Measurements from ENCODE around the gene RPRD2.
"Not testable (repeated sequence)": the region's sequence is repeated elsewhere in the genome, so short reads cannot be mapped to it uniquely, and the experiment has no call there.

RPRD2 gene

DNA sequence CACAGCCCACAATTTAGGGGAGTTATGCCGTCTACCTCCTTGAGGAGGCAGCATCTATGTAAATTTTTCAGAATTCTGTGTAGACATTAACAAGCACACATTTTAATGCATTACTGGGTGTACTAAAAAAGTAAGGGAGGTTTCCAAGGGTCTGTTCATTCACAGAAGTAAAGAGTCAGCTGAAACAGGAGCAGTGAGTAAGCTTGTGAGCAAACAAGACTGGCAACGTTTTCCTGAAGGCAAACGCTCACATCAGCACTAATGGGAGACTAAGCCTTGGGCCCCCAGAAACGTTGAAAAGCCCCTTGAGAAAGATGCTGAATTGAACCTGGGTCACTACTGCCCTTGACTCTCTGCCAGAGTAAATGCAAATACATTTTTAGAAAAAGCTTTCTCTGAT, 25.7 kb downstream of the RPRD2 start:
- ATAC-seq (no peak), DNase-seq (no peak)

DNA sequence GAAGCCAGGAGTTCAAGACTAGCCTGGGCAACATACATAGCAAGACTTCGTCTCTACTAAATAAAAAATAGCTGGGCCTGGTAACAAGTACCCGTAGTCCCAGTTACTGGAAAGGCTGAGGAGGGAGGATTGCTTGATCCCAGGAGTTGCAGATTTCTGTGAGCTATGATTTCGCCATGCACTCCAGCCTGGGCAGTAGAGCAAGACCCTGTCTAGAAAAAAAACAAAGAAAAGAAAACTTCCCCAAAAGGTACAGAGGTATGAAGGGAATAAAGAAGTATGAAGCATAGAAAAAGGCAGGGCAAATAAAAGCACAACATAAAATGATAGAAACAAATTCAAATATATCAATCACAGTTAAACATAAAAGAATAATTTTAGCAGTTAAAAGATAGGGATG, 28.7 kb downstream of the RPRD2 start:
- no peak for ATAC-seq
- no peak for DNase-seq

DNA sequence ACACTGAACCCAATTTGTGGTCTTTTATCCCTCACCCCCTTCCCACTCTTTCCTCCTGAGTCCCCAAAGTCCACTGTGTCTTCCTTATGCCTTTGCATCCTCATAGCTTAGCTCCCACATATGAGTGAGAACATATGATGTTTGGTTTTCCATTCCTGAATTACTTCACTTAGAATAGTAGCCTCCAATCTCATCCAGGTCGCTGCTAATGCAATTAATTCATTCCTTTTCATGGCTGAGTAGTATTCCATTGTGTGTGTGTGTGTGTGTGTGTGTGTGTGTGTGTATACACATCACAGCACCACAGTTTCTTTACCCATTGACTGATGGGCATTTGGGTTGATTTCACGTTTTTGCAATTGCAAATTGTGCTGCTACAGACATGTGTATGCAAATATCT, 31.2 kb downstream of the RPRD2 start:
- not testable (repeated sequence) for DNase-seq, ATAC-seq

DNA sequence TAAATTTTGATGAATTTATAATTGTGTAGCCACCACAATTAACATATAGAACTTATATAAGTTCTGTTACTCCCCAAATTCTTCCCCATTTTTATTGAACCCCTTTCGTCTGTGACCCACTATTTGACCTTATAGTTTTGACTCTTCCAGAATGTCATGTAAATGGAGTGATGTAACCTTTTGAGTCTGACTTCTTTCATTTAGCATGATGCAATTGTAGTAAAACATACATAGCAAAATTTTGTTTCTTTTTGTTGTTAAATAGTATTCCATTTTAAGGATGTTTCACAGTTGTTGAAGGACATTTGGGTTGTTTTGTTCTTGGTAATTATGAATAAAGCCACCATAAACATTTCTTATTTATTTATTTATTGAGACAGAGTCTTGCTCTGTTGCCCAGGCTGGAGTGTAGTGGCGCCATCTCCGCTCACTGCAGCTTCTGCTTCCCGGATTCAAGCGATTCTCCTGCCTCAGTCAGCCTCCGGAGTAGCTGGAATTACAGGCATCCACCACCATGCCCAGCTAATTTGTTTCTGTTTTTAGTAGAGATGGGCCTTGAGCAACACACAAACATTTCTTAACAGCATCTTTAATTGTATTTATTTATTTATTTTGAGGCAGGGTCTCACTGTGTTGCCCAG, 33.6 kb downstream of the RPRD2 start:
- DNase-seq = no peak
- no peak for ATAC-seq

DNA sequence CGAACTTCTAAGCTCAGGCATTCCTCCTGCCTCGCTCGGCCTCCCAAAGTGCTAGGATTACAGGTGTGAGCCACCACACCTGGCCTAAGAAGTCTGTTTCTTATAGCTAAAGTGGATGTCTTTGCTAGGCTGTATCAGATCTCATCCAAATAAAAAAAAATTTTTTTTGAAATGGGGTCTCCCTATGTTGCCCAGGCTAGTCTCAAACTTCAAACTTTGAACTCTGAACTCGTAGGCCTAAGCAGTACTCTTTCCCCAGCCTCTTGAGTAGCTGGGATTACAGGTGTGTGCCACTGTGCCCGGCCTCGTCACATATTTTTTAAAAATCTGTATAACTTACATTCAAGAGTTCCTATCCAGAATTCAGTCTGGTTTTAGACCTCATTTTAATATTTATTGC, 40.5 kb downstream of the RPRD2 start:
- no peak for DNase-seq
- ATAC-seq = no peak

DNA sequence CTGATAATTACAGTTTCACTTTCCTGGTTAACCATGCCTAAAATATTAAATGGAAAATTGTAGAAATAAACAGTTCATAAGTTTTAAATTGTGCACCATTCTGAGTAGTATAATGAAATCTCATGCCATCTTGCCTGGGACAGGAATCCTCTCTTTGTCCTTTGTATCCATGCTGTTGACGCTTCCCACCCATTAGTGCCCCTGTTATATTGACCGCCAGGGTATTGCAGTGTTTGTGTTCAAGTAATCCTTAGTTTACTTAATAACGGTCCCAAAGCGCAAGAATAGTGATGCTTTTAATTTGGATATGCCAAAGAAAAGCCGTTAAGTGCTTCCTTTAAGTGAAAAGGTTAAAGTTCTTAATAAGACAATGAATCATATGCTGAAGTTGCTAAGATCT, 41.7 kb downstream of the RPRD2 start:
- ATAC-seq = no peak
- DNase-seq = no peak

DNA sequence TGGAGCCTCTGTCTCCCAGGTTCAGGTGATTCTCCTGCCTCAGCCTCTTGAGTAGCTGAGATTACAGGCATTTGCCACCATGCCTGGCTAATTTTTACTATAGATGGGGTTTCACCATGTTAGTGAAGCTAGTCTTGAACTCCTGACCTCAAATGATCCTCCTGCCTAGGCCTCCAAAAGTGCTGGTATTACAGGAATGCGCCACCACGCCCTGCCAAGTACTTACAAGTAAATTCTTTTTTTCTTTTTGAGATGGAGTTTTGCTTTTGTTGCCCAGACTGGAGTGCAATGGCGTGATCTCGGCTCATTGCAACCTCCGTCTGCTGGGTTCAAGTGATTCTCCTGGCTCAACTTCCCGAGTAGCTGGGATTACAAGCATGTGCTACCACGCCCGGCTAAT, 42.5 kb downstream of the RPRD2 start:
- no peak for ATAC-seq

DNA sequence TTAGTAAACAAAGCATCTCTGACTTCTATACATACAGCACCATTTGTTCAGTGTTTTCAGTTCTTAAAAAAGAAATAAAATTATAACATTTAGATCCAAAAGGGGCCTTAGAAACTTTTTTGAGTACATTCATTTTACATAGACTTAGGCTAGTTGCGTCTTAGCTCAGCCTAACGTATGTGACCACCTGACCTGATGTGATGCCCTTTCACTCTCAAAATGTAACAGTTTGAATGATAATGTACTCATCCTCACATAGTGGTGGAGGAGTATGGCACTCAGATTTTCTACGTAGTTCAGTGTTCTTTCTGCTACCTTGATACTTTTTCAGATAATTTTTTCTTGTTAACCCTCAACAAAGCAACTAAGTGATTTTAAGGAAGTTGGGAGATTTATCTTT, 43.4 kb downstream of the RPRD2 start:
- ATAC-seq (no peak), DNase-seq (no peak)

More for the DNA sequence above, 42.5 kb downstream of the RPRD2 start:
- no peak for DNase-seq

DNA sequence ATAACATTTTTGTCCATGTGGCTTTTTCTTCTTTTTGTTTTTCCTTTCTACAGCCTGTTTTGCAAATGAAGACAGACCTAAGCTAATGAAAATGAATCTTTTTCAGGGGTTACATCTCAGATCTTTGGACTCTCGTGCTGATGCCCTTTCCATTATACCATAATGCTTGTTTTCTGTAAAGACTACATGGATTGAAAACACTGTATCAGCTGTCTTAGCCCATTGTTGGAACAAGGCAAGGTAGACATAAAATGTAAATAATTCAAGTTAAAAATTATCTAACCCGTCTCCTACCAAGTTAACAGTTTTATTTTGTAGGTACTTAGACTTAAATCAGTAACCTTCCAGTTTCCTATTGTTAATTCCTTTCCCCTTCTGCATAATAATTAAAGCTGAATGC, 44.9 kb downstream of the RPRD2 start:
- DNase-seq = no peak
- ATAC-seq = no peak

DNA sequence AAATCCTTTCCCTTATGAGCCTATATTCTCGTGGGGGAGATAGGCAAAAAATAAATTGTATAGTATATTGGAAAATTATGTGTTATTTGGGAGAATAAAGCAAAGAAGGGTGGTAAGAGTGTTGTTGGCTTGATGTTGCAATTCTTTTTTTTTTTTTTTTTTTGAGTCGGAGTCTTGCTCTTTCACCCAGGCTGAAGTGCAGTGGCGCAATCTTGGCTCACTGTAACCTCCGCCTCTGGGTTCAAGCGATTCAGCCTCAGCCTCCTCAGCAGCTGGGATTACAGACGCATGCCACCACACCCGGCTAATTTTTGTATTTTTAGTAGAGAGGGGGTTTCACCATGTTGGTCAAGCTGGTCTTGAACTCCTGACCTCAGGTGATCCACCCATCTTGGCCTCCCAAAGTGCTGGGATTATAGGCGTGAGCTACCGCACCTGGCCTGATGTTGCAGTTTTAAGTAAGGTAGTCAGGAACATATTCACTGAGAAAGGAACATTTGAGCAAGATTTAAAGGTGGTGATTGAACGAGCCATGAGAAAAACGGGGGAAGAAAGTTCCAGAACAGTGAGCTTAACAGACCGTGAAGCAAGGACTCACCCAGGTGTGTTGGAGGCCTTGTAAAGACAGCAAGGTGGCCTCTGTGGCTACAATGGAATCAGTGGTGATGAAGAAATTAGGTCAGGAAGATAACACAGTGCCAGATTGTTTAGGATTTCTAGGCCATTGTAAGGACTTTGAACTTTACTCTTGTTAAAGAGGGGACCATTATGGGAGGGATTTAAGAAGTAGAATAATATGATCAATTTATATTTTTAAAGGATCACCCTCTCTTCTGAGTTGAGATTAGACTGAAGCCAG, 45.8 kb downstream of the RPRD2 start:
- ATAC-seq = no peak
- no peak for DNase-seq

DNA sequence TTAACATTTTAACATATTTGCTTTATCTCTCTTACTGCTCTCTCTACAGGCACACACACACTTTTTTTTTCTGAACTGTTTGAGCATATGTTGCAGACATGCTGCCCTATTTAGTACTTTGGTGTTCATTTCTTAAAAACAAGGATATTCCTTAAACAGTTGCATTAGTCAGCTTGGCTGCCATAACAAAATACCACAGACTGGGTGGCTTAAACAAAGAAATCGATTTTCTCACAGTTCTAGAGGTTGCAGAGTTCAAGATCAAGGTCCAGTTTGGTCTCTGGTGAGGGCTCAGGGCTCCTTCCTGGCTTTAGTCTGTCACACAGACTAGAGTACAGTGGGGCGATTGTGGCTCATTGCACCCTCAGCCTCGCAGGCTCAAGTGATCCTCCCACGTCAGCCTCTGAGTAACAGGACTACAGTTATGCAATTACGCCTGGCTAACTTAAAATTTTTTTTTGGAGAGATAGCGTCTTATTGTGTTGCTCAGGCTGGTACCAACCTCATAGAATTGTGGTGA, 46.7 kb downstream of the RPRD2 start:
- DNase-seq (no peak), ATAC-seq (no peak)

DNA sequence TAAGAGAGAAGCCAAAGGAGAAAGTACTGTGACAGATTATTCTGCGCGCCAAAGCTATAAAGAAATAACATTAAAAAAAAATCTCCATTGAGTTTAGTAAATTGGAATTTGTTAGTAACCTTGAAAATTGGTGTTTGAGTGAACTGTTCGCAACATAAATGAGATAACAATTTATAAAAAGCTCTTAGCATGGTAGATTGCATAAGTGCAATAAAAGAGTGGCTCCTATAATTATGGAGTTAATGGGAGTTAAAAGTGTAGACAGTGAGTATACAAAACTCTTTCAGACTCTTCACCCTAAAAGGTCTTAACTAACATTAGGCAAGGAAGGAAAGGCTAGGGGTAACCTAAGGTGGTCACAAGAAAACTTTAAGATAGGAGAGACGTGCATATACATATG, 50.6 kb downstream of the RPRD2 start:
- DNase-seq (no peak), ATAC-seq (no peak)

DNA sequence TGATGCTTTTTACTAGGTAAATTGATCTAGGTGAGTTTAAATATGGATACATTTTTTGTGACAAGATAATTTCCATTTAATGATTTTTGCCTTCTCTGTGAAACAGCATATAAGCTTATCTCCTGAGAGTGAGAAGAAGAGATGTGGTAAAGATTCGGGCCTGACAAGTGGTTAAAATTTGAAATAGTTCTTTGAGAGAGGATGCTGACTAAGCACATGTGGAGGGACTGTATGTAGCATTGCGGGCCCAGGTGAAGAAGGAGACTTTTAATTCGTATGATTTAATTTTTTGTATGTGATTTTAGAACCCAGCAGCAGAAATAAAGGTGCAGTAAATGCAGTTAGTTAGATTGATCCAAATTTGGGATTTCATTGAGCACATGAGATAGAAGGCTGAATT, 51.9 kb downstream of the RPRD2 start:
- no peak for DNase-seq
- no peak for ATAC-seq

DNA sequence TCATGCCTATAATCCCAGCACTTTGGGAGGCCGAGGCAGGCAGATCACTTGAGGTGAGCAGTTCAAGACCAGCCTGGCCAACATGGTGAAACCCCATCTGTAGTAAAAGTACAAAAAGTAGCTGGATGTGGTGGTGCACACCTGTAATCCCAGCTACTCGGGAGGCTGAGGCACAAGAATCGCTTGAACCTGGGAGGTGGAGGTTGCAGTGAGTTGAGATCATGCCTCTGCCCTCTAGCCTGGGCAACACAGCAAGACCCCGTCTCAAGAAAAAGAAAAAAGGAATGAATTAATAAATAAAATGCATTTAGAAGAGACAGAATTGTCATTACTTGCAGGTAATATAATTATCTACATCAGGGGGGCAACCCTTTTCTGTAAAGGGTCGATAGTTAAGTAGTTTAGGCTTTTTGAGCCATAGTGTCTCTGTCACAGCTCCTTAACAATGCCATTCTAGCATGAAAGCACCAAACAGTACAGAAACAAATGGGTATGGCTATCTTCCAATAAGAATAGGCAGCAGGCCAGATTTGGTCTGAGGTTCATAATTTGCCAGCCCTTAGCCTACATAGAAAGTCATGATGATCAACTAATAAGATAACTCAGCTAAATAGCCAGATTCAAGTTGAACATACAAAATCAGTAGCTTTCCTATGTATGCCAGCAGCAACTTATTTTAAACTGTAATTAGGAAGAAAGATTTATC, 56.8 kb downstream of the RPRD2 start:
- no peak for ATAC-seq
- no peak for DNase-seq

DNA sequence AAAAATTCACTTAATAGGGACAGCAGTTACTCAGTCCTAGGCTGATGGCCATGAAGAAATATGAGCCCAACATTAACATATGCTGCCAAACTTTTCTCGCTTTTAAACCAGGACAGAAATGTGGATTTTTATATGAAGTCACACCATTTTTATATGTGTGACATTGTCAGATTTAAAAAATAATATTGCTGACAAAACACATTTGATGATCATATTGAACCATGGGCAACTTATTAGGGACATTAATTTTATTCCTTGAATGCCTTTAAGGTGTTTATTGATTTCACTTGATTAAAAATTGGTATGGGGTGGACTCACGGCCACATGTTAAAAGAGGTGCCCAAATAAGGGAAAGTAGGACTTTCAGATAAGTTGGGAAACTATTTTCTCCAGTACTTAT, 58.6 kb downstream of the RPRD2 start:
- ATAC-seq (no peak), DNase-seq (no peak)

DNA sequence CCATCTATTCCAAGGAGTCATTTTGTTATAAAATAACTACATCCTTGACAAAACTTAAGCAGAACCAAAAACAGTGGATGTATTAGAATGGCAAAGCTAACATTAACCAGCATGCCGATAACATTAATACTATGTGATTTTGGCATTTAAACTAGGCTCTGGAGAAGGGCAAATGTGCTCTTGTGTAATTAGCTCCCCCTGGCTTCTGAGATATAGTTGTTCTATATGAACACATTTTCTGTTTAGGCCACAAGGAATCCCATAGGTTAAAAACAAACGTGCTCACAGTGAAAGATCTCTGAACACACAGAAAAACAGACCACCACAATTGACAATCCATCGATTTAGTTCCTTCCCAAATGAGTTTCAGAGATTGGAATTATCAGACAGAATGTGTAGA, 65.9 kb downstream of the RPRD2 start:
- DNase-seq = no peak
- no peak for ATAC-seq

DNA sequence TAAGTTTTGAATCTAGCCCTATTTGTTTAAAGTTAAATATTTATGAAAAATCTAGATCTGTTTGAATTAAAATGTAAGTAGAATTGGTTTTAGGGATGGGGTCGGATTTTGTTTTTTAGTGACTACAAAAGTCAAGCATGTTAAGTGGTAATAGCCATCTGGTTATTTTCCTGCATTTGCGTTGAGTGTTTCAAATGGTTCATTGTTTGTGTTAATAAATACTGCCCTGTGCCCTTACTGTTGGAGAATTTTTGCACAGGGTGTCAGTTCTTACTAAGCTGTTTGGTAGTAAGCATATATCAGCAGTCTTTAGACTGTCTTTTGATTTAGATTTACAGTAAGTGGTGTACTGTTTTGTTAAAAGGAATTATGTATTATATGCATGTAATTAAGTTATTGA, 77.2 kb downstream of the RPRD2 start:
- ATAC-seq (no peak), DNase-seq (no peak)

DNA sequence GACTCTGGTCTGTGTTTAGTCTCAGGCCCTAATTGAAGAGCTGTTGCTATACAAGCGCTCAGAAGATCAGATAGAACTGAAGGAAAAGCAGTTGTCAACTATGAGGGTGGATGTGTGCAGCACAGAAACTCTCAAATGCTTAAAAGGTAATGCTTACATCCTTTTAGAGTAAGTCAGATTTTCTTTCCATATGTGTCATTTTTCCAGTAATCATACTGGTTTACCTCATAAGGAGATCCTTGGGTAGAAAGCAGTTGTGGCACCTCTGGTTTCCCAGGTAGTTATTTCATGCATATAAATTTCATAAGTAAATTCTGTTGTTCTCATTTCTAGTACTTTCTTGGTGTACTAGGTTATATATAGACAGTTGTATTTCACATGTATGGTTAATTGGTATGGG, 80.3 kb downstream of the RPRD2 start:
- ATAC-seq (peak; percentile 49), DNase-seq (no peak)

DNA sequence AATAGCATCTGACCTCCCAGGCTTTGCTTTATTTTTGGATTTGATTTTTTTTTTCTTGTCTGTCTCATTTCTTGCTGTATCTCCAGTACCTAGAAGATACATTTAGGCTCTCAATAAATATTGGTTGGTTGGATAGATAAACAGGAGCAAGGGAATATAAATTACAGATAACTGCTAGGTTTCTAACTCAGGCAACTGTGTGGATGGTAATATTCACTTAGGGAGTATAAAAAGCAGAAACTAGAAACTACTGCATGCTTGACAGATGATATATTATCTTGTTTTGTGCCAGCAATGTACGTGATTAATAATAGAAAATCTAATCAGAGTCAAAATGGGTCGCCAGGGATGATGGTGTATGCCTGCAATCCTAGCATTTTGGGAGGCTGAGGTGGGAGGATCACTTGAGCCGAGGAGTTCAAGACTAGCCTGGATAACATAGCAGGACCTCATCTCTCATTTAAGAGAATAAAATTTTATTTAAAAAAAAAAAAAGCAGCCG, 92.2 kb downstream of the RPRD2 start:
- ATAC-seq (no peak), DNase-seq (no peak)

DNA sequence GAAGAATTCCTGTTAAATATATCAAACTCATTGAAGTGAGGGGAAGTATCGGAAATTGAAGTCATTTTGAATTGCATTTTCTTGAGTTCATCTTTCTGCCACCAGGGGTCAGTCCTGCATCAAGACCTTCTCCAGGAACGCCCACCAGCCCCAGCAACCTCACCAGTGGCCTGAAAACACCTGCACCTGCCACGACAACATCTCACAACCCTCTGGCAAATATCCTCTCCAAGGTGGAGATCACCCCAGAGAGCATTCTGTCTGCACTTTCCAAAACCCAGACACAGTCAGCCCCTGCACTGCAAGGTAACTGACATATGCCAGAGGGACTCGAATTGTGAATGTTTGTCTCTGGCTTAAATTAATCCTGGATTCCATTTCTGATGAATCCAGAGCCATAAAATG, 100.5 kb downstream of the RPRD2 start:
- peak; percentile 76 for DNase-seq
- ATAC-seq = peak; percentile 46

DNA sequence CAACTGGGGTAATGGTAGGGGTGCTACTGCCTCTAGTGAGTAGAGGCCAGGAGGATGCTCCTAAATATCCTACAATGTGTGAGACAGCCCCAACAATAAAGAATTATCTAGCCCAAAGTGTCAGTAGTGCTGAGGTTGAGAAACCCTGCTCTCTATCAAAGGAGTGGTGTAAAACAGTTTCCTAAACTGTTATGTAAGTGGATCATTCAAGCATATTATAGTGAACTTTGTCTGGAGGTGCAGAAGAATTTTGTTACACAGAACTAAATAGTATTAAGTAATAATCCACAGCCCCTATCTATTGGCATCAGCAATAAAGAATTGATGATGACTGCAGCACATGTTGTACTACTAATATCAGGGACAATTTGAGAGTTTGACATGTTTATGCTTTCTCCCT, 103.0 kb downstream of the RPRD2 start:
- no peak for ATAC-seq

DNA sequence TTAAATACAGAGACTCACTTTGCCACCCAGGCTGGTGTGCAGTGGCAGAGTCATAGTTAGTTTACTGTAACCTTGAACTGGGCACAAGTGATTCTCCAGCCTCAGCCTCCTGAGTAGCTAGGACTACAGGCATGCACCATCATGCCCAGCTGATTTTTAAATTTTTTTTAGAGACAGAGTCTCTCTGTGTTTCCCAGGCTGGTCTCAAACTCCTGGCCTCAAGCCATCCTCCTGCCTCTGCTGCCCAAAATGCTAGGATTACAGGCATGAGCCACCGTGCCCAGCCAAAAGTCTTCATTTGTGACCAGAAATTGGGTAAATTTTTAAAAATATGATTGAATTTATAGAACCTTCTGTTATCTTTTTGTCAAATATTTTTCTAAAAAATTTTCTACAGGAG, 105.3 kb downstream of the RPRD2 start:
- no peak for DNase-seq
- ATAC-seq = no peak

More for the DNA sequence above, 103.0 kb downstream of the RPRD2 start:
- no peak for DNase-seq
